ENCODE results near the gene VDR.

GRCh38 chr12:47835006-47835830, 69.6 kb downstream of the VDR start:
- TF ChIP-seq EZH2 (IDR thresholded peaks at IDR 0.05; ENCODE audit: insufficient read depth, poor library complexity, severe bottlenecking) = no peak
- no peak for TF ChIP-seq EZH2phosphoT487 (IDR thresholded peaks at IDR 0.05; ENCODE audit: insufficient read depth, low read depth)

All from GM23248 (cell line).